Liver (tissue), 9 donors: Measurements from ENCODE around the gene MTERF1. TPM values are rescaled to one million over a fixed set of nuclear protein-coding genes. Genes with fewer than 3 reads are reported as not detected.

Experiments used
- DNase-seq: peaks from one replicate; pipeline ENCODE4 v3.0.0-alpha.2; 2017; ENCODE audit warnings: low spot score
- H3K27ac ChIP-seq, 2 donors: one replicate each; pipeline ENCODE4 v1.7.0; 2013; ENCODE audit warnings: inconsistent platforms in 2 of 2, low read length in 2 of 2, control low read depth in 1 of 2, low read depth in 1 of 2, mild to moderate bottlenecking in 1 of 2
- H3K27me3 ChIP-seq, 4 donors: one replicate each; pipeline versions ENCODE4 v1.6.1 to v1.7.0; 2013; ENCODE audit warnings: low read length in 3 of 4, inconsistent platforms in 1 of 4, mild to moderate bottlenecking in 1 of 4, moderate library complexity in 1 of 4; ENCODE audit not compliant: control insufficient read depth in 4 of 4, insufficient read depth in 4 of 4
- H3K36me3 ChIP-seq, 4 donors: one replicate each; pipeline versions ENCODE4 v1.6.1 to v1.7.0; 2013; ENCODE audit warnings: low read length in 3 of 4, mild to moderate bottlenecking in 3 of 4, low read depth in 1 of 4, moderate library complexity in 1 of 4; ENCODE audit not compliant: control insufficient read depth in 4 of 4, insufficient read depth in 3 of 4
- H3K4me1 ChIP-seq, 4 donors: one replicate each; pipeline versions ENCODE4 v1.6.1 to v1.7.0; 2013; ENCODE audit warnings: low read length in 3 of 4, mild to moderate bottlenecking in 3 of 4, moderate library complexity in 1 of 4; ENCODE audit not compliant: control insufficient read depth in 4 of 4, insufficient read depth in 4 of 4
- H3K4me3 ChIP-seq, 3 donors: one replicate each; pipeline versions ENCODE4 v1.6.1 to v1.7.0; 2013; ENCODE audit warnings: low read length in 3 of 3, control low read depth in 1 of 3, low read depth in 1 of 3, mild to moderate bottlenecking in 1 of 3
- H3K9ac ChIP-seq, 2 donors: one replicate each; pipeline ENCODE4 v1.7.0; 2013; ENCODE audit warnings: low read length in 2 of 2, mild to moderate bottlenecking in 2 of 2, moderate library complexity in 2 of 2, control low read depth in 1 of 2, low read depth in 1 of 2
- H3K9me3 ChIP-seq, 4 donors: one replicate each; pipeline versions ENCODE4 v1.6.1 to v1.7.0; 2013; ENCODE audit warnings: low read length in 3 of 4; ENCODE audit not compliant: control insufficient read depth in 4 of 4
- EGR1 ChIP-seq, 2 donors: IDR thresholded peaks; 2 replicates each; pipeline ENCODE4 v1.6.1; 2016 to 2018; ENCODE audit warnings: antibody characterized with exemption in 2 of 2, low read depth in 2 of 2
- FOXA1 ChIP-seq: IDR thresholded peaks from 2 replicates; pipeline ENCODE4 v1.6.1; 2016; ENCODE audit warnings: antibody characterized with exemption
- HNF4A ChIP-seq, 2 donors: conservative IDR thresholded peaks; 2 replicates each; pipeline ENCODE4 v1.6.1; 2016; ENCODE audit warnings: antibody characterized with exemption in 2 of 2, mild to moderate bottlenecking in 2 of 2
- HNF4G ChIP-seq: IDR thresholded peaks from 2 replicates; pipeline ENCODE4 v1.6.1; 2016; ENCODE audit warnings: antibody characterized with exemption
- JUND ChIP-seq, 2 donors: IDR thresholded peaks; 2 replicates each; pipeline ENCODE4 v1.6.1; 2016; ENCODE audit warnings: antibody characterized with exemption in 2 of 2
- NR2F2 ChIP-seq: IDR thresholded peaks from 2 replicates; pipeline ENCODE4 v1.6.1; 2016; ENCODE audit warnings: antibody characterized with exemption
- RAD21 ChIP-seq, 2 donors: IDR thresholded peaks; 2 replicates each; pipeline ENCODE4 v1.6.1; 2016; ENCODE audit warnings: antibody characterized with exemption in 2 of 2, mild to moderate bottlenecking in 2 of 2
- RXRA ChIP-seq, 2 donors: IDR thresholded peaks; 2 replicates each; pipeline ENCODE4 v1.6.1; 2017 to 2018; ENCODE audit warnings: antibody characterized with exemption in 2 of 2, mild to moderate bottlenecking in 1 of 2
- TAF1 ChIP-seq: conservative IDR thresholded peaks from 2 replicates; pipeline ENCODE4 v1.6.1; 2016; ENCODE audit warnings: antibody characterized with exemption, mild to moderate bottlenecking
- YY1 ChIP-seq: IDR thresholded peaks from 2 replicates; pipeline ENCODE4 v1.6.1; 2016; ENCODE audit warnings: antibody characterized with exemption, mild to moderate bottlenecking
- WGBS: extraction: QIAGEN DNeasy Blood & Tissue Kit; methylation state at CpG from one replicate; pipeline ENCODE4 v1.1.7; 2013; 5-methylcytosine and 5-hydroxymethylcytosine counted together
- polyA plus RNA-seq, 2 donors: library from polyadenylated mRNA; stranded (reverse) in 1 of 2; unstranded in 1 of 2; fragments of 200-250 nt in 1 of 2; fragments of >200 nt in 1 of 2; fragmentation: Nextera tagmentation in 1 of 2; extraction: Ambion mirVana in 1 of 2; gene quantifications; one replicate each; pipeline versions ENCODE4 v1.2.1 to v1.2.3, GENCODE V29; 2013 to 2015
- total RNA-seq, 2 donors: library from RNA; depleted of rRNA; stranded (reverse); fragments of >200 nt; gene quantifications; one replicate each; pipeline ENCODE4 v1.2.3, GENCODE V29; 2014
- TF ChIP-seq, protein P1 (sequence below): fragments of 150-350 bp; IDR thresholded peaks from 2 replicates; pipeline ENCODE4 v1.5.1; 2017; ENCODE audit warnings: improper control_type of control experiment, low read depth, low read length; ENCODE audit not compliant: missing input control
- TF ChIP-seq, protein P2 (sequence below): IDR thresholded peaks from 2 replicates; pipeline ENCODE4 v1.6.1; 2016; ENCODE audit warnings: antibody characterized with exemption
- TF ChIP-seq, protein P3 (sequence below): IDR thresholded peaks from 2 replicates; pipeline ENCODE4 v1.6.1; 2016; ENCODE audit warnings: antibody characterized with exemption, mild to moderate bottlenecking
- TF ChIP-seq, protein P4 (sequence below): IDR thresholded peaks from 2 replicates; pipeline ENCODE4 v1.6.1; 2016; ENCODE audit warnings: antibody characterized with exemption
- TF ChIP-seq, protein P5 (sequence below): IDR thresholded peaks from 2 replicates; pipeline ENCODE4 v1.6.1; 2016; ENCODE audit warnings: antibody characterized with exemption
- donor health status: healthy.
- donor health status: healthy.
- donor health status: healthy.
- donor health status: healthy.
- donor health status: healthy.

The MTERF1 gene
- total and polyA plus RNA-seq, 4 donors = 5.8 to 9.1 (median 6.4) TPM

DNA sequence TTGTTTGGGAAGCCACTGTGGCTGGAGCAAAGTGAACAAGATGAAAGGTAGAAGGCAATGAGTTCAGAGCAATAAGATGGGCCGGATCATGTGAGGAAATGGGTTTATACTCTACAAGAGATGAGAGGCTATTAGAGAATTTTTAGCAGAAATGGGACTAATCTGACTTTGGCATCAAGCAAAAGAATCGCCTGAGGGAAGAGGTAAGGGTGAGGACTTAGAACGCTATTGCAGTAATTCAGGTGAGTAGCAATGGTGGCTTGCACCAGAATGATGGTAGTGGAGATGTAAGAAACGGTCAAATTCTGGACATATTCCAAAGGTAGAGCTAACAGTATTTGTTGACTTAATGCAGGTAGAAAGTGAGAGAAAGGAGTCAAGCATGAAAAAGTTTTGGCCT lies 30.6 kb upstream of the MTERF1 start:
- 93% methylated on average over 4 of the region's 4 CpGs for WGBS
- Histone ChIP-seq H3K9ac (no peak overlapping the region), H3K27me3 (no peaks in the 10 kb centered on the region), H3K9me3 (no peaks in the 10 kb centered on the region), H3K27ac (no peak overlapping the region), H3K36me3 (no peaks in the 10 kb centered on the region), H3K4me3 (no peak overlapping the region), H3K4me1 (no peaks in the 10 kb centered on the region)
- TF ChIP-seq, protein P1, sequence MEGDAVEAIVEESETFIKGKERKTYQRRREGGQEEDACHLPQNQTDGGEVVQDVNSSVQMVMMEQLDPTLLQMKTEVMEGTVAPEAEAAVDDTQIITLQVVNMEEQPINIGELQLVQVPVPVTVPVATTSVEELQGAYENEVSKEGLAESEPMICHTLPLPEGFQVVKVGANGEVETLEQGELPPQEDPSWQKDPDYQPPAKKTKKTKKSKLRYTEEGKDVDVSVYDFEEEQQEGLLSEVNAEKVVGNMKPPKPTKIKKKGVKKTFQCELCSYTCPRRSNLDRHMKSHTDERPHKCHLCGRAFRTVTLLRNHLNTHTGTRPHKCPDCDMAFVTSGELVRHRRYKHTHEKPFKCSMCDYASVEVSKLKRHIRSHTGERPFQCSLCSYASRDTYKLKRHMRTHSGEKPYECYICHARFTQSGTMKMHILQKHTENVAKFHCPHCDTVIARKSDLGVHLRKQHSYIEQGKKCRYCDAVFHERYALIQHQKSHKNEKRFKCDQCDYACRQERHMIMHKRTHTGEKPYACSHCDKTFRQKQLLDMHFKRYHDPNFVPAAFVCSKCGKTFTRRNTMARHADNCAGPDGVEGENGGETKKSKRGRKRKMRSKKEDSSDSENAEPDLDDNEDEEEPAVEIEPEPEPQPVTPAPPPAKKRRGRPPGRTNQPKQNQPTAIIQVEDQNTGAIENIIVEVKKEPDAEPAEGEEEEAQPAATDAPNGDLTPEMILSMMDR = no peak
- TF ChIP-seq HNF4G (no peak), TAF1 (no peak), FOXA1 (no peak), YY1 (no peak), RXRA (IDR thresholded peaks at IDR 0.05) (no peak), JUND (IDR thresholded peaks at IDR 0.05) (no peak), HNF4A (conservative IDR thresholded peaks at IDR 0.05) (no peak), RAD21 (IDR thresholded peaks at IDR 0.05) (no peak), NR2F2 (no peak)
- TF ChIP-seq, protein P2, sequence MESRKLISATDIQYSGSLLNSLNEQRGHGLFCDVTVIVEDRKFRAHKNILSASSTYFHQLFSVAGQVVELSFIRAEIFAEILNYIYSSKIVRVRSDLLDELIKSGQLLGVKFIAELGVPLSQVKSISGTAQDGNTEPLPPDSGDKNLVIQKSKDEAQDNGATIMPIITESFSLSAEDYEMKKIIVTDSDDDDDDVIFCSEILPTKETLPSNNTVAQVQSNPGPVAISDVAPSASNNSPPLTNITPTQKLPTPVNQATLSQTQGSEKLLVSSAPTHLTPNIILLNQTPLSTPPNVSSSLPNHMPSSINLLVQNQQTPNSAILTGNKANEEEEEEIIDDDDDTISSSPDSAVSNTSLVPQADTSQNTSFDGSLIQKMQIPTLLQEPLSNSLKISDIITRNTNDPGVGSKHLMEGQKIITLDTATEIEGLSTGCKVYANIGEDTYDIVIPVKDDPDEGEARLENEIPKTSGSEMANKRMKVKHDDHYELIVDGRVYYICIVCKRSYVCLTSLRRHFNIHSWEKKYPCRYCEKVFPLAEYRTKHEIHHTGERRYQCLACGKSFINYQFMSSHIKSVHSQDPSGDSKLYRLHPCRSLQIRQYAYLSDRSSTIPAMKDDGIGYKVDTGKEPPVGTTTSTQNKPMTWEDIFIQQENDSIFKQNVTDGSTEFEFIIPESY = no peak
- TF ChIP-seq, protein P3, sequence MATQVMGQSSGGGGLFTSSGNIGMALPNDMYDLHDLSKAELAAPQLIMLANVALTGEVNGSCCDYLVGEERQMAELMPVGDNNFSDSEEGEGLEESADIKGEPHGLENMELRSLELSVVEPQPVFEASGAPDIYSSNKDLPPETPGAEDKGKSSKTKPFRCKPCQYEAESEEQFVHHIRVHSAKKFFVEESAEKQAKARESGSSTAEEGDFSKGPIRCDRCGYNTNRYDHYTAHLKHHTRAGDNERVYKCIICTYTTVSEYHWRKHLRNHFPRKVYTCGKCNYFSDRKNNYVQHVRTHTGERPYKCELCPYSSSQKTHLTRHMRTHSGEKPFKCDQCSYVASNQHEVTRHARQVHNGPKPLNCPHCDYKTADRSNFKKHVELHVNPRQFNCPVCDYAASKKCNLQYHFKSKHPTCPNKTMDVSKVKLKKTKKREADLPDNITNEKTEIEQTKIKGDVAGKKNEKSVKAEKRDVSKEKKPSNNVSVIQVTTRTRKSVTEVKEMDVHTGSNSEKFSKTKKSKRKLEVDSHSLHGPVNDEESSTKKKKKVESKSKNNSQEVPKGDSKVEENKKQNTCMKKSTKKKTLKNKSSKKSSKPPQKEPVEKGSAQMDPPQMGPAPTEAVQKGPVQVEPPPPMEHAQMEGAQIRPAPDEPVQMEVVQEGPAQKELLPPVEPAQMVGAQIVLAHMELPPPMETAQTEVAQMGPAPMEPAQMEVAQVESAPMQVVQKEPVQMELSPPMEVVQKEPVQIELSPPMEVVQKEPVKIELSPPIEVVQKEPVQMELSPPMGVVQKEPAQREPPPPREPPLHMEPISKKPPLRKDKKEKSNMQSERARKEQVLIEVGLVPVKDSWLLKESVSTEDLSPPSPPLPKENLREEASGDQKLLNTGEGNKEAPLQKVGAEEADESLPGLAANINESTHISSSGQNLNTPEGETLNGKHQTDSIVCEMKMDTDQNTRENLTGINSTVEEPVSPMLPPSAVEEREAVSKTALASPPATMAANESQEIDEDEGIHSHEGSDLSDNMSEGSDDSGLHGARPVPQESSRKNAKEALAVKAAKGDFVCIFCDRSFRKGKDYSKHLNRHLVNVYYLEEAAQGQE = no peak
- TF ChIP-seq, protein P4, sequence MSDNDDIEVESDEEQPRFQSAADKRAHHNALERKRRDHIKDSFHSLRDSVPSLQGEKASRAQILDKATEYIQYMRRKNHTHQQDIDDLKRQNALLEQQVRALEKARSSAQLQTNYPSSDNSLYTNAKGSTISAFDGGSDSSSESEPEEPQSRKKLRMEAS = no peak
- TF ChIP-seq, protein P5, sequence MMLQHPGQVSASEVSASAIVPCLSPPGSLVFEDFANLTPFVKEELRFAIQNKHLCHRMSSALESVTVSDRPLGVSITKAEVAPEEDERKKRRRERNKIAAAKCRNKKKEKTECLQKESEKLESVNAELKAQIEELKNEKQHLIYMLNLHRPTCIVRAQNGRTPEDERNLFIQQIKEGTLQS = no peak
- no peak for DNase-seq

DNA sequence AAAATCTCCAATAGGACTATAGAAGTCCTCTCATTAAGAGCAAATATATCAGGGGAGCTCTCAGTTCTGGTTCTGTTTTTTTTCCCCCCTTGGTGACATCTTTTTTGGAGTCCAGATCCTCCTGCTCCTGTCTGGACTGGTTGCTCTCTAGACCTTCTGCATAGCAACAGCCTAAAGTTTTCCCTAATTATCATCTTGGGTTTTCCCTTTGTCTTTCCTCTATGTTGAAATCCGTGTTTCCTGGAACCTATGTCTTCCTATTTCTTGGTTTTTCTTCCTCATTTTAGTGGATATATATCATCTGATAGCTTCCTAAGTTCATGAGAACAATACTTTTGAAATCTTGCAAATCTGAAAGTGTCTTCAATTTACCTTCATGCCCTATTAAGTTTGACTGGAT lies 29.7 kb upstream of the MTERF1 start:
- Histone ChIP-seq H3K27ac (no peak overlapping the region), H3K36me3 (no peaks in the 10 kb centered on the region), H3K4me3 (no peak overlapping the region), H3K9ac (no peak overlapping the region), H3K9me3 (no peaks in the 10 kb centered on the region), H3K27me3 (no peaks in the 10 kb centered on the region), H3K4me1 (no peaks in the 10 kb centered on the region)
- 73% methylated on average over 1 of the region's 1 CpG for WGBS
- TF ChIP-seq, protein P1 = no peak
- no peak for TF ChIP-seq EGR1 (IDR thresholded peaks at IDR 0.05; ENCODE audit: low read depth in 2 of 2)
- no peak for TF ChIP-seq RXRA (IDR thresholded peaks at IDR 0.05)
- TF ChIP-seq NR2F2 = no peak
- TF ChIP-seq YY1 = no peak
- no peak for TF ChIP-seq JUND (IDR thresholded peaks at IDR 0.05)
- TF ChIP-seq HNF4A (conservative IDR thresholded peaks at IDR 0.05) = no peak
- TF ChIP-seq HNF4G = no peak
- TF ChIP-seq, protein P5 = no peak
- no peak for DNase-seq
